GM21515 (cell line): ENCODE results near the gene IFNK.

ENCODE experiments used
- ATAC-seq: cut with Tn5 transposase; IDR thresholded peaks from one replicate; pipeline ENCODE4 v1.9.1; 2021; ENCODE audit not compliant: unreplicated experiment

IFNK gene

DNA sequence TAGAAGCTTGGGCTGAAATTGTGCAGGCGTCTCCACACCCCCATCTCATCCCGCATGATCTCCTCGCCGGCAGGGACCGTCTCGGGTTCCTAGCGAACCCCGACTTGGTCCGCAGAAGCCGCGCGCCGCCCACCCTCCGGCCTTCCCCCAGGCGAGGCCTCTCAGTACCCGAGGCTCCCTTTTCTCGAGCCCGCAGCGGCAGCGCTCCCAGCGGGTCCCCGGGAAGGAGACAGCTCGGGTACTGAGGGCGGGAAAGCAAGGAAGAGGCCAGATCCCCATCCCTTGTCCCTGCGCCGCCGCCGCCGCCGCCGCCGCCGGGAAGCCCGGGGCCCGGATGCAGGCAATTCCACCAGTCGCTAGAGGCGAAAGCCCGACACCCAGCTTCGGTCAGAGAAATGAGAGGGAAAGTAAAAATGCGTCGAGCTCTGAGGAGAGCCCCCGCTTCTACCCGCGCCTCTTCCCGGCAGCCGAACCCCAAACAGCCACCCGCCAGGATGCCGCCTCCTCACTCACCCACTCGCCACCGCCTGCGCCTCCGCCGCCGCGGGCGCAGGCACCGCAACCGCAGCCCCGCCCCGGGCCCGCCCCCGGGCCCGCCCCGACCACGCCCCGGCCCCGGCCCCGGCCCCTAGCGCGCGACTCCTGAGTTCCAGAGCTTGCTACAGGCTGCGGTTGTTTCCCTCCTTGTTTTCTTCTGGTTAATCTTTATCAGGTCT, 49.0 kb downstream of the IFNK start, which contains the start of gene C9orf72:
Gene C9orf72 (minus strand): TSS at position 564 of the 716 bp plus-strand sequence. CDS start 6,361 bp downstream, outside the sequence.
- peak; percentile 53 for ATAC-seq

DNA sequence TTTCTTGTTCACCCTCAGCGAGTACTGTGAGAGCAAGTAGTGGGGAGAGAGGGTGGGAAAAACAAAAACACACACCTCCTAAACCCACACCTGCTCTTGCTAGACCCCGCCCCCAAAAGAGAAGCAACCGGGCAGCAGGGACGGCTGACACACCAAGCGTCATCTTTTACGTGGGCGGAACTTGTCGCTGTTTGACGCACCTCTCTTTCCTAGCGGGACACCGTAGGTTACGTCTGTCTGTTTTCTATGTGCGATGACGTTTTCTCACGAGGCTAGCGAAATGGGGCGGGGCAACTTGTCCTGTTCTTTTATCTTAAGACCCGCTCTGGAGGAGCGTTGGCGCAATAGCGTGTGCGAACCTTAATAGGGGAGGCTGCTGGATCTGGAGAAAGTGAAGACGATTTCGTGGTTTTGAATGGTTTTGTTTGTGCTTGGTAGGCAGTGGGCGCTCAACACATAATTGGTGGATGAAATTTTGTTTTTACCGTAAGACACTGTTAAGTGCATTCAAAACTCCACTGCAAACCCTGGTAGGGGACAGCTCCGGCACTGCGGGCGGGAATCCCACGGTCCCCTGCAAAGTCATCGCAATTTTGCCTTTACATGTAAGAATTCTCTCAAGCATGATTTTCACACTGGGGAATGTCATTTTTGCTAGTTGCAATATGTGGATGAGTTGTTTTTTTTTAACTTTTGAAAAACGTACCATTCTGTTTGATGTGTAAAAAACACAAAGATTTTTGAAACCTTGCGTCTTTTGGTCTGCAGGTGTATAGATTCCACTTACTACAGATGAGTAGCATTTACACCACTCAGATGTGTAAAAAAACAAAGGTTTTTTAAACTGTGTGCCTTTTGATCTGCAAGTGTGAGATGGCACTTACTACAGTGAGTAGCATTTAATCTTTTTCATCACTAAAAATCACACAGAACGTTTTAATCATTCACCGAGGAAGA, 49.8 kb downstream of the IFNK start:
- ATAC-seq = peak; percentile 91
